Stimulated activated CD4-positive, alpha-beta T cell treated with anti-CD3 and anti-CD28 coated beads, Interleukin-12 subunit alpha, Interleukin-12 subunit beta, amount 100 ng/mL, for 4 hours (primary cell): ENCODE data around the gene ZC3H18.
"Not testable (repeated sequence)": the region's sequence is repeated elsewhere in the genome, so short reads cannot be mapped to it uniquely, and the experiment has no call there.

Experiments
- DNase-seq: peaks from one replicate; pipeline ENCODE4 v3.0.0-alpha.2; 2020

The ZC3H18 gene

DNA sequence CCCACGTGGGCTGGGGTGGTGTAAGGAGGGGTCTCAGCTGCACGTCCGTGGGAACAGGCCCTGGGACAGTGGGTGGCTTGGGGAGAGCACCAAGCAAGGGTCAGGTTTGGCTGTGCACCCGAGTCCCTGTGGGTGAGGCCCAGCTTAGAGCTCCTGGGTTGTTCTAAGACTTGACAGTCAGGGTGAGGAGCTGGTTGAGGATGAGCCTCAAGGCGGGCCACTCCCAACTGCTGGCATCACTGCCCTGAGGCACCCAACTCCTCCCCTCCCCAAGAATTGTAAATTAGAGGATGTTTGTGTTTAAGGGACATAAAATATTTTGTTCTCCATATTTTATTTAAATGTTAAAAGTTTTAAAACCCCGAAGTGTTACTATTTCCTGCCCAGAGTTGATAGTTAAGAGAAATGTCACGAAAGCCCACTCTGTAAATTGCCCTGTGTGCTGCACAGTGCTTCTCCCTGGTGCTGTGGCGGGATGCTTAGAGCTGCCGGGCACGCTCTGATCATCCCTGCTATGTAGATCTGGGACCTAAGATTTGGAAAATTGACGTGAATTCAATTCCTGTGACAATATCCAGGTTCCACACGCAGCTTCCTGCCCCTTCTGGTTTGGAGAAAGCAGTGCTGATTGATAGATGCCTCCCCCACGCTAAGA, 15.9 kb downstream of the ZC3H18 start:
- no peak for DNase-seq

DNA sequence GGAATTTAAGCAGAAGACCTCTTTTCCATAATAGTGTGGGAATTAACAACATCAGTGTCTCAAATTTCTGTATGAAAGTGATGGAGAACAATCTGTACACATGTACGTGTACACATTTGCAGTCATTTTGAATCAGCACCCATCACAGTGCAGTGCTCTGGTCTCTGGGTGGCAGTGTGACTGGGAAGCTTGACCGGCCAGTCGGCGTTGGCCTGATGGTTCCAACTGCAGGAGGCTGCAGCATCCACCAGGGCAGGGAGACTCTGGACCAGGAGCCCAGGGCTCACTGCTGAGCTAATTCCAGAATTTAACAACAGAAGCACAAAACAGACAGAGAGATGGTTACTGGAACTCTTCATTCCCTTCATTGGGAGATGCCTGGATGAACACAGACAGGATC, 17.9 kb downstream of the ZC3H18 start:
- no peak for DNase-seq

DNA sequence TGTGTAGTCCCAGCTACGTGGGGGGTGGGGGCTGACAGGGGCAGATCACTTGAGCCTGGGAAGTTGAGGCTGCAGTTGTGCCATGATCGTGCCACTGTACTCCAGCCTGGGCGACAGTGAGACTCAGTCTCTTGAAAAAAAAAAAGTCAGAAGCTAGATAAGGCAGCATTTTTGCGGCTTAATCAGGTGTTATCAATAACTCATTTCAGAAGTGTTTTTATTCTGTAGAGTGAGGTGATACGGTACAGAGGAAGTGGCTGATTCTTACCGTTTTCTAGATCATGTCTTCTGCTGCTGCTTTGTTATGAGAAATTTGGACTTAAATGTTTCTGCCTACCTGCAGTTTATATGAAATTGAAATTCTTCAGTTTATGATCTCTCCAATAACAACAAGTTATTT, 18.6 kb downstream of the ZC3H18 start:
- no peak for DNase-seq

DNA sequence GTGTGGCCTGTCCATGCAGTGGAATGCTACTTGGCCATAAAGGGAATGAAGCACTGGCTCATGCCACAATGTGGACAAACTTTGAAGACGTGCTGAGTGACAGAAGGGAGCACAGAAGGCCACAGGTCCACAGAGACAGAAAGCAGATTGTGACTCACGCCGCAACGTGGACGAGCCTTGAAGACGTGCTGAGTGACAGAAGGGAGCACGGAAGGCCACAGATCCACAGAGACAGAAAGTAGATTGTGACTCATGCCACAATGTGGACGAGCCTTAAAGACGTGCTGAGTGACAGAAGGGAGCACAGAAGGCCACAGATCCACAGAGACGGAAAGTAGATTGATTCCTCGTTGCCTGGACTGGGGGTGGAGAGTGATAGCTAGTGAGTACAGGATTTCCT, 19.2 kb downstream of the ZC3H18 start:
- no peak for DNase-seq

DNA sequence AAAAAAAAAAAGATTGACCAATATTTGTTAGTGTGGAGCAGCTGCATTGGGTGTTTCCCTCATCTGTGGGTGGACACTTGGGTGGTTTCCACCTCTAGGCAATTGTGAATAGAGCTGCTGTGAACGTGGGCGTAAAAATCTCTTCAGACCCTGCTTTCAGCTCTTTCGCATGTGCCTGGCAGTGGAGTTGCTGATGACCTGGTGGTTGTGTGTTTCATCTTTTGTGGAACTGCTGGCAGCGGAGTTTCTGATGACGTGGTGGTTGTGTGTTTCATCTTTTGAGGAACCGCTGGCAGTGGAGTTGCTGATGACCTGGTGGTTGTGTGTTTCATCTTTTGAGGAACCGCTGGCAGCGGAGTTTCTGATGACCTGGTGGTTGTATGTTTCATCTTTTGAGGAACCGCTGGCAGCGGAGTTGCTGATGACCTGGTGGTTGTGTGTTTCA, 21.4 kb downstream of the ZC3H18 start:
- DNase-seq = peak; percentile 21

DNA sequence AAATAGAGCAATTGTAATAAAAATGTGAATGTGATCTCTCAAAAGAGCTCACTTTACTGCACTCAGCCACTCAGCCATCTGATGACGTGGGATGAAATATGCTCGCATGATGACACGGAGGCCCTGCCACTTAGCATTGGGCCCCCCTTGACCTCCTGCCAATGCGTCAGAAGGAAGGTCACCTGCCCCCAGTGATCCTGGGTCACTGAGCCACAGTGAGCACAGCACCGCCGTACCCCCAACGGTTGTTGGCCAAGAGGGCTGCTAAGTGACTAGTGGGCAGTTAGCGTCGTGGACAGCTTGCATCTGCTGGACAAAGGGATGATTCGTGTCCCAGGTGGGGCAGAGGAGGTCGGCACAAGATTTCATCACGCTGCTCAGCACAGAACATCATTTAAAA, 22.9 kb downstream of the ZC3H18 start:
- DNase-seq = no peak

DNA sequence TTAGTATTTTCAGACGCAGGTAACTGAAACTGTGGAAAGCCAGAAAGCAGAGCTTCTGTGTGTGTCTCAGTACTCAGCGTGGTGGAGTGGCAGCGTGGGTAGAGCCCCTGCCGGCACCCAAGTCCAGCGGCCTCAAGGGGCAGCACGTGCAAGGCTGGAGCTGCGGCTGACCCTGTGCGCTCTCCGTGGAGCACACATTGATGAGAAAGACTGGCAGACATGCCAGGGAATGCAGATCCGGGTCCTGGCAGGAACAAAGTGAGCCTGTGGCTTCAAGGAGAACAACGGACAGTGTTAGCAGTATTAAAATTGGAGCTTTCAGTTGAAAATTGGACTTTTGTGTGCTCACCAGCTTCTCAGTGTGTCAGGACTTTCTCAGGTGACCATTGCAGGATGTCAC, 23.3 kb downstream of the ZC3H18 start:
- DNase-seq = no peak

DNA sequence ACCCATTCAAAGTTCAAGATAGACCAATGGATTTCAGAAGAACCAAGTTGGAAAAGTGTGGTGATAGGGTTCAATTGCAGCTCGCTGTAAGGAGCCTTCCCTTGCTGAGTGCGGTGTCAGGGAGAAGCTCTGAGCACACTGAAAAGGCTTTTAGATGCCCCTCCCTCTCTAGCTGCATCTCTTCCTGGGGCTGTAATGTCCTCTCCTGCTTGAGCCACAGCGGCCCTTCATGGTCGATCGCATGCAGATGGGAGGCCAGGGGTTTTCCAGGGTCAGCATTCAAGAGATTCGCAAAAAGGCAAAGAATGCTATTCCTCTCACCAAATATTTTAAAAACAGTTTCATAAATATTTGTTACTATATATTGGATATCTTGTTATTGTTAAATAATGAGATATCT, 23.7 kb downstream of the ZC3H18 start:
- DNase-seq = no peak

DNA sequence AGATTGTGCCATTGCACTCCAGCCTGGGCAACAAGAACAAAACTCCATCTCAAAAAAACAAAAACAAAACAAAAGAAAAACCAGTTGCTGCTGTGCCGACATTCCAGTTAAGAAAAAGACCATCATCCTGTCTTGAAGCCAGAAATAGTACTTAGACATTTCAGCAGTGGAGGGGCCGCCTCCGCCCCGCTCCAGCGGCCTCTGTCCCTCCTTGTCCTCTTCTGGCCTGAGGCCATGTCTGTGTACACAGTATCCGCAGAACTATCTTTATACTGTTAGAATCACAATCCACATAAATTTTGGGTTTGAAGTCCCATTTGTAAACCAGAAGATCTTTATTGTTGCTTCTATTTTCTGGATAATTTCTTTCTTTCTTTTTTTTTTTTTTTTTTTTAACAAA, 24.9 kb downstream of the ZC3H18 start:
- no peak for DNase-seq

DNA sequence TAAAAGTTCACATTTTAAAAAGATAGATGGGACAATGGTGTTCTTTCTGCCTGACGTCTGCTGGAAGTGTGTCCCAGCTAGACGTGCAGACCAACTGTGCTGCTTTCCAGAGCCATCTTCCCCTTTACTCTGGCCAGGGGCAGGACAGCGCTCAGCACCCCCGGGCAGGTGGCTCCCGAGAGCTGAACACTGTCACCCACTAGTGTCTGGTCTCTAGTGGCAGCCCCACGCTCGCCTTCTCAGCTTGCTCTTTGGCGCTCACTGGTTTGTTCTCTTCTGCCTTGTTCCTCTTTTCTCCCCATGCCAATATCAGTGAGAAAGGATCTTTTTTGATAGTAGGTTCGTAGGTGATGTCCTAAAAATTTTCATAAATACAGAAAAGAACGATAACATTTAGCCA, 25.7 kb downstream of the ZC3H18 start:
- no peak for DNase-seq

DNA sequence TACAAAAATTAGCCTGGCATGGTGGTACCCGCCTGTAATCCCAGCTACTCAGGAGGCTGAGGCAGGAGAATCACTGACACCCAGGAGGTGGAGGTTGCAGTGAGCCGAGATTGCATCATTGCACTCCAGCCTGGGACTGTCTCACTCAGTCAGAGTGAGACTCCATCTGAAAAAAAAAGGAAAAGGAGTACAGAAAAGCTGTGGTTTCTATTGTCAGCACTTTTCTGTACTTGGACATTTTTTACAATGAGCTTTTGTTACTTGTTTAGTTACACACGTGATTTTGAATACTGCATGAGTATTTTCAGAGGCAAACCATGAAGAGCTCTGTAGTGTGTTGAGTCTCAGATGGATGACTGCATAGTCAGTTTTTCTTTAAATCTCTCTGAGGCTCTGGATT, 26.3 kb downstream of the ZC3H18 start:
- DNase-seq = no peak

DNA sequence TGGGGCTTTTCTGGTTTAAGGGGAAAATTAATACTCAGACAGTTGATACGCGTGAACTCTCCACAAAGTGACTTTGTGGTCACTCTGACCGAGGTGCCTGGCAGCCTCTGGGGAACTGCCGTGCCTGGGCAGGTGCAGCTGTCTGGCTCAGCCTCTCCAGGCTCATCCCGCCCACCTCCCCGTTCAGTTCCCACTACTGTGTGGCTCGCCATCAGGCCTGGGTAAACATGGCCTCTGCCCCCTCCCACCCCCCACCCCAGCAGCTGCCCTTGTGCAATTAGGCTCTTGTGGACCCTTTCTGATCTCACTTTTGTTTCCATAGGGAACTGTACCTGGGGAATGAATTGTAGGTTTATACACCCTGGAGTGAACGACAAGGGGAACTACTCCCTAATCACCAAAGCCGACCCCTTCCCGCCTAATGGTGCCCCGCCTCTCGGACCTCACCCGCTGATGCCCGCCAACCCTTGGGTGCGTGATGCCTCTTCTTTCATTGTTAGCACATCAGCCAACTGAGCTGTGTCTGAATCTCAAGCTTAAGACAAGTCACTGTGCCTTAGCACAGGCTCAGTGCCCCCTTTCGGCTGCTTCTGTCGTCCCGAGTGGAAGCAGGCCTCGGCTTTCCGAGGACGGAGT, 27.8 kb downstream of the ZC3H18 start:
- DNase-seq = no peak

DNA sequence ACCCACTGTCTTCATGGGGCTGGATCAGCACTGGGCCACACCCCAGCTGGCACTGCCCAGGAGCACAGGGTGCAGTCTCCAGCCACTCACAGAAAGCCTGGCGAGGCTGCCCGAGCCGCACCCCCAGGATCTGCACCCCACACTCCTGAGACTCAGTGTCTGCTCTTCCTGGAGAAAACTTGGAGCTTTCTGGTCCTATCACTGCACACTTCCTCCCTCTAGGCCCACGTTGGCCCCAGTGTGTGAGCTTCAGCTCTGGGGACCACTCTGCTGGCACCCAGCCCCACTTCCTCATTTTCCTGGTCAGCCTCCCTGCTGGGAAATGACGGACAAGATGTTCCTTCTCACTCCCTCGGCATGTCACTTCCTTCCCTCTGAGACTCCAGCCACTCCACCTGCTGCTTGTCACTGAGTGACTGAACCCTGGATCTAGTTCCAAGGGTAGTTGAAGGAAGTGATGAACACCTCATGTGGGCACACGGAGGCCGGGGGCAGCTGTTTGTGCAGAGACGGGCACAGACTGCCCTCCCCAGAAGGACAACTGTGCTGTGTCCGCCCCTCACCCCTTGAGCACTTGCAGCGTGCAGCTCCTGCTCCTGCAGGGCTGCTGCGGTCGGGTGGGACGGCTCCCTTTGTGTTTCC, 29.0 kb downstream of the ZC3H18 start:
- no peak for DNase-seq

DNA sequence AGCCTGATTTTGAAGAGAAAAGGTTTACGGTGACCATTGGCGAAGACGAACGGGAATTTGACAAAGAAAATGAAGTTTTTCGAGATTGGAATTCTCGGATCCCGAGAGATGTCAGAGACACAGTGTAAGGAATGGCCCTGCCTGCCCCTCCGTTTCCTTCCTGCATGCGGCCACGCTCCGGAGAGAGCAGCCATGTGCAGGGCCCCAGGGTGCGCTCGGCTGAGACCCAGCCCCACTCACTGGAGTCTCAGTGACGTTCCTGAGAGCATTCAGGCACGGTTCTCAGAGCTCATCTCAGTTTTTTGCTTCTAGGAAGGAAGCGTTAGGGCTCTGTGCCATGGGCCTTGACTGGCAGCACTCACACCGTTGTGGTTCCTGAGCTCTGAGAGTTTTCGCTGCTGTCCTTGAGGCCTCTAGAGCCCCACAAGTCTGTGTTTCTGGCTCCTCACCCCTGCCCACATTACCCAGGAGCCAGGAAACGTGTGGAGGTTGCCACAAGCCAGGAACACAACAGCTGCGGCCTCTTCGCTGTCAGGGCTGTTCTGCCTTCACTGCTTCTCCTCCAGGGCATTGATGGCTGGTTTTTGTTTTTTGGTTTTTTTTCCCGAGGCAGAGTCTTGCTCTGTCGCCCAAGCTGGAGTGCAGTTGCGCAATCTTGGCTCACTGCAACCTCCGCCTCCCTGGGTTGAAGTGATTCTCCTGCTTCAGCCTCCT, 29.8 kb downstream of the ZC3H18 start:
- DNase-seq = no peak

DNA sequence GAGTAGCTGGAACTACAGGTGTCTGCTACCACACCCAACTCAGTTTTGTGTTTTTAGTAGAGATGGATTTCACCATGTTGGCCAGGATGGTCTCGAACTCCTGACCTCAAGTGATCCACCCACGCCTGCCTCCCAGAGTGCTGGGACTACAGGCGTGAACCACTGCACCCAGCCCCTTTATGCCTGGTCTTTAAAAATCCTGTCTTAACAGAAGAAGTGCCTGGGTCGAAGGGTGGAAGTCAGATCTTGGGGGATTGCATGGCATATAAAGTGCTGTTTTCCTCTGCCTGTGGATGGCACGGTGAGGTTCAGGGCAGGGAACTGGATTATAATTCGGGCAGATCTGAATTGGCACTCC, 30.3 kb downstream of the ZC3H18 start:
- no peak for DNase-seq

DNA sequence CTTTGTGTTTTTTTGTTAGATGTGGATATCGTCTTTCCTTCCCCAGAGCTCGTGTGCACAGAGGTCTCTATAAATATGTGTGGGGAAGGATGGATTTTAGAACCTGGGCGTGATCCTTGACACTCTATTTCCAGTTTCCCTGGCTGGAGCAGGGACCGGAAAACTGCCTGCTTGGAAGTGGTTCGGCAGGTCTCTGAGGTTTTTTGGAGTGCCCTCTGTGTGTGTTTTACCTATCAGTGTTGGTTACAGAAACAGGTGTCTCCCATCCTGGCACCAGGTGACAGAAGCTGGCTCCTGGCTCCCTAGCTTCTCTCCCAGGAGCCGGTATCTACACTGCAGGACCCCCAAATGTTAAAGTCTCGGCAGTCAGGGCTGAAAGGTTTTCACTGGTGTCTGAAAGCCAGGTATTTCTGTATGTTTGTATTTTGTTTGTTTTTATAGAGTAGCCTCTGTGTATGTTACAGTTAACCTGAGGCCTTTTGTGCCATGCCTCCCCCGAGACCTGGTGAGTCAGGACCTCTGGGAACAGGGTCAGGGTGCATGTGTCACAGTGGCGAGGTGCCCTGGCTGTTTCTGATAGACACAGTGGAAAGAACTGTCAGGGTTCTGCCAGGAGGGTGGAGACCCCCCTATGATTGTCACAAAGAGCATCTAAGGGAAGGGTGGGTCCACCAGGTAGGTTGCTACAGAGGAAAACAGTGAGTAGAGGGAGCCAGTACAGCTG, 31.3 kb downstream of the ZC3H18 start:
- DNase-seq = no peak

DNA sequence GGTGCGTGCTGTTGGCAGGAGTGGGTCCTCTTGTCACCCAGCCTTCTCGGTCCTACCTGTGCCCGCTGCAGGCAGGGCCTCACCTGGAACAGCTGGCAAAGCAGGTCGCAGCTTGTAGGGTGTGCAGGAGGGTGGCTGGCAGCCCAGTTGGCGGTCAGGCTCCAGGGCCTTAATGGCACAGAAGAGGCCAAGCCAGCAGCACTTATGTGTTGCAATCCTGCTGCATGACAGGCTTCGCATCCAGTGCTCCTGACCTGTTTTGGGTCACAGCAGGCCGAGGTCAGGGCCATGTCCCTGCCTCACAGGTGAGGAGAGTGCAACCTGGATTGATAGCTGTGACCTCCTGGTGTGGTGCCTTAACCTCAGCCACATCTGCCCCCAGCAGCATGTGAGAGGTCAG, 31.9 kb downstream of the ZC3H18 start:
- DNase-seq = no peak

DNA sequence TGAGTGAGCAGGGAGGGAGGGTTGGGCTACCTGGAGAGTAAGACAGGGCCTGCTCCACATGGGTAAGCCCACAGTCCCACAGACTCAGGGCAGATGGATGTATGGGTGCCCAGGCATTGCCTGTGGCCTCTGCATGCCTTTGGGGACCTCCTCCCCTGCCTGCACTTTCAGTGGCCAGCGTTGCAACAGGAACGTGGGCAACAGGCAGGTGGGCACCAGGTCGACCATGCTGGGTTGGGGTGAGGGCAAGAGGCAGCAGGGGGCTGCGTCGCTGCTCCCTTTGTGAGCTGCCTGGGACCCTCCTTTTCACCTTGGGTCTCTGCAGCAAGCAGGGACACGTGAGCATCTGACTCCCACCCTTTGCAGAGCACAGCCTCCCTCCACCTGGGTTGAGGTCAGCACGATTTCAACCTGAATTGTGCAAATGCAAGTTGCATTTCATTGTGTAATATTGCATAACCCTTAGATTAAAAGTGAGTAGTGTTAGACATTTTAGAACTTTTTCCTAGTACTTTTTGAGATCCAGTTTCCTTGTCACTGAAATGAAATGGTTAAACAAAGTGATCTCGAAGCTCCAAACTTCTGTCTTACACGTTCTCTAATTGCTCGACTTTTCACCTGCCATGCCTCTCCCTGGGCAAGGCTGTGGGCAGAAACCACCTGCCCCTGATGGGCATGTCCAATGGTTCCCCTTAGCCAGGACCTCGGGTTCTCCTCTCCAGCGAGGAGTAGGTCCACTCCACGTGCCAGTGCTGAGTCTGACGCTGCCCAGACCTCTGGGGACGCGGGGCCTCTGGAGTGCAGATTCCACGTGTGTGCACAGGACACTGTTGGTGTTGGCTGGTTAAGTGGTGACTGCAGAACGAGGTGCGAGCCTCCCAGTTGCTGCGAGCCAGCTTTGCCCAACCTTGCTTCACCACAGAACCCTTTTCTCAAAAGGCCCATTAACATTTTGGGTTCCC, 35.3 kb downstream of the ZC3H18 start:
- DNase-seq = no peak

DNA sequence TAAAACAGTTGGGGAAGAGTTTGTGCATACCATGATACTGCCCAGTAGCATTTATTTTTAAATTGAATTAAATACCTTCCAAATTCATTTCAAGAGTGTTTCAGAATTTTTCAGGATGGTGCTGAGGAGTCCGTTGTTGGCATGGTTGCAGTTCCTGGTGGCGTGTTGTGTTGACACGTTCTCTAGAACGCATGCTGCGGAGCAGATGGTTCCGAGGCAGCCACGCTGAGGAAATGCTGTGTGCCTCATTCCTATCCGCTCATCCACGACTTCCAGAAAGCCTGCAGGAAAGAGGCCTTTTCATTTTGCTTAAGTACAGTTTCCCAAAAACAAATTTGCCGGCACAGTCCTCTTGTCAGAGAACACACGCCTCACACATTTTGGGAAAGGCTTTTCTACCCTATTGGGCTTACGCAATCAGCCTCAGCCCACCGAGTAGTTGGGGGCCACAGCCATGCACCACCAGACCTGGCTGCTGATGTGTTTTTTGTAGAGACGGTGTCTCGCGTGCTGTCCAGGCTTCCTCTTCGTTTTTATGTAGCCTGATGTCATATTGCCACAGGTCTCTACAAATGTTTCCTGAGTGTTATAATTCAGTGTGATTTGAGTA, 36.0 kb downstream of the ZC3H18 start:
- DNase-seq = no peak

DNA sequence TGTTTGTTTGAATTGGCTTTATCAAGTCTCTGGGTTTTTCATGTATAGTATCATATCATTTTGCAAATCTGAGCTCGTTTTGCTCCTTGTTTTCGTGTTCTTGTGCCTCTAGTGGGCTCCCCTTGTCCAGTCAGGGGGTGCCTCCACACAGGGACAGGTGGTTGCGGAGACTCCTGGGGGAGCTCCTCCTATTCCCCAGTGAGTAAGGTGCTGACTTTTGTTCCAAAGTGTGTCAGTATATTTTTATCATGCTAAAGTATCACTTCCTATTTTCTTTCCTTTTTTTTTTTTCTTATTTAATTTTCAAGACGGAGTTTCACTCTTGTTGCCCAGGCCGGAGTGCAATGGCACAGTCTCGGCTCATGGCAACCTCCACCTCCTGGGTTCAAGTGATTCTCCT, 37.9 kb downstream of the ZC3H18 start:
- DNase-seq = no peak

DNA sequence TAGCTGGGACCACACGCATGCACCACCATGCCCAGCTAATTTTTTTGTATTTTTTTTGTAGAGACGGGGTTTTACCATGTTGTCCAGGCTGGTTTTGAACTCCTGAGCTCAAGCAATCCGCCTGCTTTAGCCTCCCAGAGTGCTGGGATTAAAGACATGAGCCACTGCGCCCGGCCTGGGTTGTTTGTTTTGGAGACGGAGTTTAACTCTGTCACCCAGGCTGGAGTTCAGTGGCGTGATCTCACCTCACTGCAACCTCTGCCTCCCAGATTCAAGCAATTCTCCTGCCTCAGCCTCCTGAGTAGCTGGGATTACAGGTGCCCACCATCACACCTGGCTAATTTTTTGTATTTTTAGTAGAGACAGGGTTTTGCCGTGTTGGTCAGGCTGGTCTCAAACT, 39.2 kb downstream of the ZC3H18 start:
- not testable (repeated sequence) for DNase-seq

DNA sequence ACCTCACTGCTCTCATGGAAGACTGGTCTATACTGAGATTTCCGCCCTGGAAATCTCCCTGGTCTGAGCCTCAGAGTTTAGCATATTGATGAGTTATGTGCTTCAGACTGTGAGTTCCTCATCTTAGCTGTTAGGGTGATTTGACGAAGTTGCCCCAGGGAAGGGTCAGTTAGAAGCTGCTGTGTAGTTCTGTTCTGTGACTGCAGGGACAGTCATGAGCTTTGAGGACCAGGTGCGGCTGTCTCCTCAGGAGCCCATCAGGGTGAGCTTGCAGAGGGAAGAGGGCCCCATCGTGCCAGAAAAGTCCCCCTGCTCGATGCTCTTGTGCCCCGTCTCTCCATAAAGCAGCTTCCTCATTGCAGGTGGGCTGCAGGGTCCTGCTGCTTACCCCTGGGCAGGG, 39.9 kb downstream of the ZC3H18 start:
- DNase-seq = no peak
